Activated CD4-positive, alpha-beta T cell treated with anti-CD3 and anti-CD28 coated beads, Interleukin-2, amount 10 ng/mL, durations not matched to agents 24 days and 14 days (primary cell): ENCODE results near the gene USPL1. TPM values are rescaled to one million over a fixed set of nuclear protein-coding genes. Genes with fewer than 3 reads are reported as not detected.

Experiments
- DNase-seq: peaks from one replicate; pipeline ENCODE4 v3.0.0; 2022
- H3K27ac Mint-ChIP-seq: one replicate; pipeline ENCODE4 v1.8.0; 2022; ENCODE audit warnings: mild to moderate bottlenecking, mixed read lengths
- H3K27me3 Mint-ChIP-seq: one replicate; pipeline ENCODE4 v1.8.0; 2022; ENCODE audit warnings: mixed read lengths
- H3K36me3 Mint-ChIP-seq: one replicate; pipeline ENCODE4 v1.8.0; 2022; ENCODE audit warnings: low read depth, mild to moderate bottlenecking, mixed read lengths
- H3K4me1 Mint-ChIP-seq: one replicate; pipeline ENCODE4 v1.8.0; 2021; ENCODE audit warnings: mixed read lengths
- H3K4me3 Mint-ChIP-seq: one replicate; pipeline ENCODE4 v1.8.0; 2022; ENCODE audit warnings: mild to moderate bottlenecking, moderate library complexity, mixed read lengths
- H3K9me3 Mint-ChIP-seq: one replicate; pipeline ENCODE4 v1.8.0; 2021; ENCODE audit warnings: mixed read lengths
- intact Hi-C: fragments of 100-400 bp; cut with micrococcal nuclease; formaldehyde crosslinking; loops from one replicate; pipeline ENCODE4 v1.15.1; 2023
- total RNA-seq: library from RNA; stranded (reverse); gene quantifications from 2 replicates; pipeline ENCODE4 v1.2.3, GENCODE V29; 2022

The USPL1 gene
- total RNA-seq, 1 donor from 2014 or later = 18.7 TPM

- no peak for DNase-seq
- no peak overlapping the region for H3K4me3 Mint-ChIP-seq
- intact Hi-C loops = no loop called here
- peaks cover 40% of the 10 kb centered on the region for H3K4me1 Mint-ChIP-seq
- H3K36me3 Mint-ChIP-seq = peaks cover 68% of the 10 kb centered on the region
- no peaks in the 10 kb centered on the region for H3K27me3 Mint-ChIP-seq
- H3K27ac Mint-ChIP-seq = no peak overlapping the region
- no peaks in the 10 kb centered on the region for H3K9me3 Mint-ChIP-seq
Measured at GRCh38 chr13:30652746-30653386, 35.1 kb downstream of the USPL1 start.

GRCh38 chr13:30654430-30654829 lies 36.7 kb downstream of the USPL1 start:
- H3K9me3 Mint-ChIP-seq = no peaks in the 10 kb centered on the region
- intact Hi-C loops = loop anchor here (1.0 to 2.0 kb wide), 5 partner anchors 20 to 90 kb away; no protein-coding TSS in a partner anchor
- peak; percentile 86 for DNase-seq
- H3K27me3 Mint-ChIP-seq = no peaks in the 10 kb centered on the region
- peaks cover 69% of the 10 kb centered on the region for H3K36me3 Mint-ChIP-seq
- peak overlapping the region; percentile 66 for H3K4me3 Mint-ChIP-seq
- H3K4me1 Mint-ChIP-seq = peaks cover 32% of the 10 kb centered on the region
- H3K27ac Mint-ChIP-seq = peak overlapping the region; percentile 85

- no peak overlapping the region for H3K4me3 Mint-ChIP-seq
- peaks cover 58% of the 10 kb centered on the region for H3K36me3 Mint-ChIP-seq
- H3K4me1 Mint-ChIP-seq = peaks cover 31% of the 10 kb centered on the region
Measured at GRCh38 chr13:30656178-30656577, 38.5 kb downstream of the USPL1 start.

GRCh38 chr13:30659980-30660379 lies 42.3 kb downstream of the USPL1 start:
- Mint-ChIP-seq H3K4me1 (peaks cover 13% of the 10 kb centered on the region), H3K27me3 (no peaks in the 10 kb centered on the region)

More at GRCh38 chr13:30656178-30656577, 38.5 kb downstream of the USPL1 start:
- H3K27me3 Mint-ChIP-seq = no peaks in the 10 kb centered on the region
- no peaks in the 10 kb centered on the region for H3K9me3 Mint-ChIP-seq
- H3K27ac Mint-ChIP-seq = no peak overlapping the region
- DNase-seq = no peak
- intact Hi-C loops = no loop called here

GRCh38 chr13:30660796-30661195 lies 43.1 kb downstream of the USPL1 start:
- H3K27me3 Mint-ChIP-seq = no peaks in the 10 kb centered on the region
- intact Hi-C loops = no loop called here
- no peak overlapping the region for H3K27ac Mint-ChIP-seq
- no peak for DNase-seq
- H3K4me3 Mint-ChIP-seq = no peak overlapping the region
- H3K9me3 Mint-ChIP-seq = no peaks in the 10 kb centered on the region
- H3K4me1 Mint-ChIP-seq = peaks cover 10% of the 10 kb centered on the region
- peaks cover 30% of the 10 kb centered on the region for H3K36me3 Mint-ChIP-seq

More at GRCh38 chr13:30659980-30660379, 42.3 kb downstream of the USPL1 start:
- no peak overlapping the region for H3K27ac Mint-ChIP-seq
- H3K4me3 Mint-ChIP-seq = no peak overlapping the region
- H3K9me3 Mint-ChIP-seq = no peaks in the 10 kb centered on the region
- intact Hi-C loops = no loop called here
- peaks cover 34% of the 10 kb centered on the region for H3K36me3 Mint-ChIP-seq
- DNase-seq = no peak

GRCh38 chr13:30664689-30665275 lies 47.1 kb downstream of the USPL1 start:
- H3K4me3 Mint-ChIP-seq = no peak overlapping the region
- peaks cover 7% of the 10 kb centered on the region for H3K4me1 Mint-ChIP-seq
- no peaks in the 10 kb centered on the region for H3K9me3 Mint-ChIP-seq
- intact Hi-C loops = no loop called here
- DNase-seq = no peak
- peaks cover under 1% of the 10 kb centered on the region for H3K36me3 Mint-ChIP-seq
- no peak overlapping the region for H3K27ac Mint-ChIP-seq
- no peaks in the 10 kb centered on the region for H3K27me3 Mint-ChIP-seq

- Mint-ChIP-seq H3K27me3 (no peaks in the 10 kb centered on the region), H3K27ac (no peak overlapping the region), H3K4me3 (no peak overlapping the region), H3K9me3 (no peaks in the 10 kb centered on the region), H3K36me3 (no peaks in the 10 kb centered on the region), H3K4me1 (peaks cover 7% of the 10 kb centered on the region)
- no peak for DNase-seq
- intact Hi-C loops = no loop called here
Measured at GRCh38 chr13:30665638-30666037, 47.9 kb downstream of the USPL1 start.

- H3K4me3 Mint-ChIP-seq = no peak overlapping the region
- no peaks in the 10 kb centered on the region for H3K9me3 Mint-ChIP-seq
- no peaks in the 10 kb centered on the region for H3K36me3 Mint-ChIP-seq
- H3K27ac Mint-ChIP-seq = no peak overlapping the region
- peaks cover 7% of the 10 kb centered on the region for H3K4me1 Mint-ChIP-seq
- DNase-seq = no peak
- no peaks in the 10 kb centered on the region for H3K27me3 Mint-ChIP-seq
- intact Hi-C loops = no loop called here
Measured at GRCh38 chr13:30666113-30666512, 48.4 kb downstream of the USPL1 start.

GRCh38 chr13:30667014-30667413 lies 49.3 kb downstream of the USPL1 start:
- DNase-seq = no peak
- Mint-ChIP-seq H3K27me3 (peaks cover 2% of the 10 kb centered on the region), H3K4me3 (no peak overlapping the region), H3K27ac (no peak overlapping the region), H3K9me3 (no peaks in the 10 kb centered on the region), H3K36me3 (no peaks in the 10 kb centered on the region), H3K4me1 (peaks cover 6% of the 10 kb centered on the region)
- intact Hi-C loops = no loop called here

GRCh38 chr13:30668312-30668711 lies 50.6 kb downstream of the USPL1 start:
- Mint-ChIP-seq H3K9me3 (no peaks in the 10 kb centered on the region), H3K36me3 (no peaks in the 10 kb centered on the region), H3K4me1 (peaks cover 2% of the 10 kb centered on the region), H3K27ac (no peak overlapping the region), H3K27me3 (peaks cover 2% of the 10 kb centered on the region), H3K4me3 (no peak overlapping the region)
- DNase-seq = no peak
- intact Hi-C loops = no loop called here

GRCh38 chr13:30671271-30671815 lies 53.6 kb downstream of the USPL1 start:
- intact Hi-C loops = loop anchor here (5.0 to 10.0 kb wide), 2 partner anchors 207 to 376 kb away; partner anchors contain the start of gene HMGB1
- Mint-ChIP-seq H3K9me3 (no peaks in the 10 kb centered on the region), H3K27me3 (peaks cover 13% of the 10 kb centered on the region), H3K36me3 (no peaks in the 10 kb centered on the region), H3K4me3 (no peak overlapping the region), H3K4me1 (peaks cover 9% of the 10 kb centered on the region), H3K27ac (peak overlapping the region; percentile 14)
- no peak for DNase-seq

- H3K4me3 Mint-ChIP-seq = peak overlapping the region; percentile 86
- H3K27me3 Mint-ChIP-seq = peaks cover 25% of the 10 kb centered on the region
- intact Hi-C loops = loop anchor here (1.0 to 10.0 kb wide), 7 partner anchors 19 to 373 kb away; partner anchors contain the start of genes HMGB1 and USPL1
- no peaks in the 10 kb centered on the region for H3K9me3 Mint-ChIP-seq
- peaks cover 9% of the 10 kb centered on the region for H3K4me1 Mint-ChIP-seq
- peak; percentile 96 for DNase-seq
- H3K36me3 Mint-ChIP-seq = no peaks in the 10 kb centered on the region
- peak overlapping the region; percentile 80 for H3K27ac Mint-ChIP-seq
Measured at GRCh38 chr13:30673669-30674521, 56.2 kb downstream of the USPL1 start.

GRCh38 chr13:30675717-30676116 lies 58.0 kb downstream of the USPL1 start:
- Mint-ChIP-seq H3K9me3 (no peaks in the 10 kb centered on the region), H3K36me3 (no peaks in the 10 kb centered on the region), H3K27ac (no peak overlapping the region), H3K4me1 (peaks cover 15% of the 10 kb centered on the region), H3K27me3 (peaks cover 25% of the 10 kb centered on the region), H3K4me3 (no peak overlapping the region)
- DNase-seq = no peak
- intact Hi-C loops = loop anchor here (2.0 to 10.0 kb wide), 2 partner anchors 21 to 211 kb away; partner anchors contain the start of gene HMGB1
